ENCODE results near the gene BMPR1B. TPM values are rescaled to one million over a fixed set of nuclear protein-coding genes. Genes with fewer than 3 reads are reported as not detected.

BMPR1B gene
- total and polyA plus RNA-seq, 2 of the 4 experiments (the other 2 are of a cell fraction) = 0.24 to 0.90 TPM

GRCh38 chr4:95124906-95125504 is 367.2 kb downstream of the BMPR1B start:
- no peak overlapping the region for H2BK120ac ChIP-seq (ENCODE audit: low read depth, low read length)
- peak; percentile 75 for TF ChIP-seq SMC3 (IDR thresholded peaks at IDR 0.05; ENCODE audit: low read depth, low read length)
- TF ChIP-seq MAZ (IDR thresholded peaks at IDR 0.05; ENCODE audit: borderline replicate concordance, low read depth, low read length) = no peak
- no peak for TF ChIP-seq RCOR1 (IDR thresholded peaks at IDR 0.05; ENCODE audit: insufficient replicate concordance, low read length)
- TF ChIP-seq CTCF (conservative IDR thresholded peaks at IDR 0.05; ENCODE audit: low read depth, low read length) = peak; percentile 77
- TF ChIP-seq CHD1 (IDR thresholded peaks at IDR 0.05; ENCODE audit: low read depth, low read length) = no peak
- no peak for TF ChIP-seq MXI1 (IDR thresholded peaks at IDR 0.05; ENCODE audit: borderline replicate concordance, low read depth, low read length)
- TF ChIP-seq POLR2A (IDR thresholded peaks at IDR 0.05; ENCODE audit: low read depth, low read length) = no peak
- no peak for TF ChIP-seq ELK1 (IDR thresholded peaks at IDR 0.05; ENCODE audit: borderline replicate concordance, low read depth, low read length)
- no peak for TF ChIP-seq RFX5 (IDR thresholded peaks at IDR 0.05; ENCODE audit: low read depth, low read length)
- TF ChIP-seq FOS (IDR thresholded peaks at IDR 0.05; ENCODE audit: low read depth, low read length) = no peak
- peak; percentile 80 for TF ChIP-seq RAD21 (IDR thresholded peaks at IDR 0.05; ENCODE audit: low read length)
- no peak for TF ChIP-seq MAFK (IDR thresholded peaks at IDR 0.05; ENCODE audit: low read depth, low read length)
- no peak for TF ChIP-seq USF2 (IDR thresholded peaks at IDR 0.05; ENCODE audit: low read depth, low read length)
- TF ChIP-seq BHLHE40 (IDR thresholded peaks at IDR 0.05; ENCODE audit: low read depth, low read length) = no peak
- no peak for TF ChIP-seq NFE2L2 (IDR thresholded peaks at IDR 0.05; ENCODE audit: low read depth, low read length)
- H2AK5ac ChIP-seq (ENCODE audit: low read depth, low read length) = no peak overlapping the region
- H2BK5ac ChIP-seq (ENCODE audit: low read depth, low read length, poor library complexity, severe bottlenecking) = no peak overlapping the region
- no peaks in the 10 kb centered on the region for H3K9me3 ChIP-seq (ENCODE audit: control insufficient read depth, insufficient read depth, low read length)
- WGBS, 2 experiments (ENCODE audit: extremely low coverage in 2 of 2, insufficient read length in 1 of 2) = no CpG with 5 or more reads among the region's 4 CpGs
- BruUV-seq (replicated peaks) = no TSS peak
- no peaks in the 10 kb centered on the region for H3K9me1 ChIP-seq (ENCODE audit: insufficient read depth, low read length)
- no peak overlapping the region for H3K14ac ChIP-seq (replicated peaks; ENCODE audit: low read depth, low read length)
- no peak overlapping the region for H2AFZ ChIP-seq (replicated peaks; ENCODE audit: low read length, poor library complexity)
- H3K4me3 ChIP-seq (ENCODE audit: insufficient read depth, low read depth, low read length) = no peak overlapping the region
- H2AK9ac ChIP-seq (replicated peaks; ENCODE audit: low read depth, low read length, poor library complexity) = no peak overlapping the region
- DNase-seq (peak; percentile 76), ATAC-seq (ENCODE audit: low read depth) (peak; percentile 89)
- in situ Hi-C loops (cut with MboI; ENCODE audit: low sequenced_read_pairs) (loop anchor here (25.0 kb wide), 3 partner anchors 363 to 1338 kb away; partner anchors contain the start of gene BMPR1B), intact Hi-C loops (cut with micrococcal nuclease) (loop anchor here (1.0 kb wide), 2 partner anchors 367 to 504 kb away; no protein-coding TSS in a partner anchor), dilution Hi-C loops (cut with HindIII; ENCODE audit: low sequenced_read_pairs, unreplicated experiment) (loop anchor here (25.0 kb wide), 1 partner anchor 488 kb away; no protein-coding TSS in a partner anchor)
- no peak overlapping the region for H3K4ac ChIP-seq (ENCODE audit: low read depth, low read length)
- H3K23ac ChIP-seq (ENCODE audit: low read depth, low read length) = no peak overlapping the region
- no peak overlapping the region for H3K27ac ChIP-seq (ENCODE audit: insufficient read depth, low read length)
- no peak overlapping the region for H4K5ac ChIP-seq (ENCODE audit: low read depth, low read length)
- no peaks in the 10 kb centered on the region for H3K79me1 ChIP-seq (ENCODE audit: low read depth in 1 of 2, low read length in 2 of 2)
- no peaks in the 10 kb centered on the region for H3K27me3 ChIP-seq (ENCODE audit: control insufficient read depth, insufficient read depth, low read length)
- no peak overlapping the region for H4K8ac ChIP-seq (ENCODE audit: low read depth in 2 of 2, low read length in 2 of 2)
- H2BK15ac ChIP-seq (ENCODE audit: low read depth, low read length) = no peak overlapping the region
- no peak overlapping the region for H3K9ac ChIP-seq (ENCODE audit: low read depth, low read length)
- no peaks in the 10 kb centered on the region; the same call in 1 of the 2 replicates for H4K20me1 ChIP-seq (ENCODE audit: insufficient read depth, low read length)
- H4K91ac ChIP-seq (ENCODE audit: insufficient read depth, low read depth, low read length) = no peak overlapping the region
- no peak overlapping the region for H3K56ac ChIP-seq (ENCODE audit: extremely low read depth, insufficient read depth, low read length)
- no peaks in the 10 kb centered on the region for H3K36me3 ChIP-seq (ENCODE audit: control insufficient read depth, insufficient read depth, low read length)
- H3K4me2 ChIP-seq (ENCODE audit: low read depth, low read length) = peak overlapping the region; percentile 78
- ChIA-PET CTCF (interaction anchor here (0.6 to 1.6 kb wide), 6 partner anchors 12 to 718 kb away, joined by 3 to 7 read pairs (median 4); no protein-coding TSS in a partner anchor), POLR2A (ENCODE audit: unreplicated experiment) (no interaction called here)
- H3K18ac ChIP-seq (ENCODE audit: low read depth, low read length) = no peak overlapping the region
- no peaks in the 10 kb centered on the region for H3K4me1 ChIP-seq (ENCODE audit: control insufficient read depth, insufficient read depth, low read length)
- H2BK20ac ChIP-seq (ENCODE audit: low read depth, low read length) = no peak overlapping the region

Data from IMR-90 (cell line).